ENCODE results near the gene NFKBIA. TPM values are rescaled to one million over a fixed set of nuclear protein-coding genes. Genes with fewer than 3 reads are reported as not detected.

The NFKBIA gene
- total and polyA plus RNA-seq, 2 of the 8 experiments (the other 6 are each of a cell fraction or from before 2014, with no cell fraction given): 25.9 to 49.7 TPM

DNA sequence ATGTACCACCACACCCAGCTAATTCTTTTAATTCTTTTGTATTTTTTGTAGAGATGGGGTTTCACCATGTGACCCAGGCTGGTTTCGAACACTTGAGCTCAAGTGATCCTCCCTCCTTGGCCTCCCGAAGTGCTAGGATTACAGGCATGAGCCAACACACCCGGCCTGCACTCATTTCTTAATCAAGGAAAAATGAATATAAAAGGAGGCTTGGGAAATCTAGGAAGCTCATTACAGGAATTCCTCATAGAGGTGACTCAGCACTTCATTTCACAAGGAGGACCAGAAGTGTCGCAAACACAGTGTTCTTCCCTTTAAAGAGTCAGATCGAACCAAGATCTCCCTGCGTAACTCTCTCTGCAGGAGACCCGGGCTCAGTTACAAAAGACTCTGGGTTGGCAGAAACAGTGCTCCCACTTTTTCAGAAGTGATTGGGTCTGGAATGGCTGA lies 30.3 kb downstream of the NFKBIA start:
- Histone ChIP-seq H4K20me1 (replicated peaks in 1 of 2; ENCODE audit: control insufficient read depth in 1 of 2, insufficient read depth in 2 of 2, low read length in 2 of 2) (no peaks in the 10 kb centered on the region), H3K36me3 (ENCODE audit: control insufficient read depth in 2 of 4, insufficient read depth in 4 of 4, low read length in 3 of 4) (no peaks in the 10 kb centered on the region), H3K4me3 (ENCODE audit: extremely low read depth in 1 of 4, insufficient read depth in 2 of 4, low read depth in 3 of 4, low read length in 4 of 4) (no peak overlapping the region), H2AK5ac (ENCODE audit: low read depth, low read length) (no peak overlapping the region), H3K9me3 (ENCODE audit: insufficient read depth in 2 of 2, low read depth in 1 of 2, low read length in 1 of 2) (no peaks in the 10 kb centered on the region), H3K4me1 (replicated peaks in 1 of 4; ENCODE audit: control insufficient read depth in 3 of 4, insufficient read depth in 4 of 4, low read length in 3 of 4) (0 out of 7 replicates have a peak, but pooled peaks cover 0 to under 1% (median 0%) of the 10 kb centered on the region in 4 experiments), H3K14ac (ENCODE audit: insufficient read length) (no peak overlapping the region), H2BK12ac (ENCODE audit: low read depth, low read length) (no peak overlapping the region; the same call in 1 of the 2 replicates), H3K18ac (ENCODE audit: extremely low read depth, low read length) (no peak overlapping the region), H2BK20ac (ENCODE audit: low read length) (no peak overlapping the region), H3K23ac (ENCODE audit: insufficient read length) (peak overlapping the region; percentile 57), H2BK120ac (replicated peaks; ENCODE audit: low read depth, low read length) (peak overlapping the region; percentile 15), H3K79me2 (ENCODE audit: control insufficient read depth in 1 of 2, insufficient read depth in 2 of 2, low read length in 2 of 2) (no peaks in the 10 kb centered on the region), H3K4ac (replicated peaks; ENCODE audit: insufficient read length, low read depth, low read length) (no peak overlapping the region), H3K23me2 (ENCODE audit: low read depth, low read length) (no peaks in the 10 kb centered on the region), H2BK5ac (ENCODE audit: low read depth, low read length) (no peak overlapping the region), H3K27me3 (replicated peaks in 1 of 4; ENCODE audit: control insufficient read depth in 3 of 4, extremely low read depth in 1 of 4, insufficient read depth in 3 of 4, low read length in 3 of 4) (no peaks in the 10 kb centered on the region), H3K56ac (replicated peaks; ENCODE audit: insufficient read length, low read depth, low read length) (no peak overlapping the region), H3K79me1 (ENCODE audit: low read depth, low read length) (no peaks in the 10 kb centered on the region), H2BK15ac (ENCODE audit: low read length) (no peak overlapping the region), H4K91ac (replicated peaks; ENCODE audit: insufficient read length, low read length) (no peak overlapping the region), H3K4me2 (ENCODE audit: insufficient read depth in 1 of 2, low read depth in 2 of 2, low read length in 2 of 2) (no peak overlapping the region), H3K9ac (replicated peaks in 1 of 4; ENCODE audit: extremely low read depth in 1 of 4, low read depth in 3 of 4, low read length in 3 of 4) (no peak overlapping the region), H3K27ac (ENCODE audit: low read depth, low read length) (no peak overlapping the region), H4K8ac (ENCODE audit: extremely low read depth, insufficient read depth, low read length) (no peak overlapping the region), H2AFZ (ENCODE audit: low read length) (peak overlapping the region; percentile 57; the same call in 1 of the 2 replicates), H4K5ac (ENCODE audit: insufficient read length, low read depth, low read length) (no peak overlapping the region)
- ChIA-PET POLR2A (ENCODE audit: partially characterized antibody) (interaction anchor here (2.7 kb wide), 1 partner anchor 30 kb away, joined by 13 read pairs; the partner anchor contains the start of gene NFKBIA), CTCF (ENCODE audit: partially characterized antibody) (interaction anchor here (0.9 to 2.0 kb wide), 4 partner anchors 10 to 22 kb away, joined by 3 to 6 read pairs (median 4); no protein-coding TSS in a partner anchor)
- WGBS, 2 experiments (ENCODE audit: extremely low coverage in 1 of 2, insufficient coverage in 1 of 2, insufficient read length in 1 of 2, insufficient replicate concordance in 2 of 2, low coverage in 1 of 2, low lambda C conversion rate in 2 of 2, missing lambda C conversion rate in 1 of 2): 87% methylated on average over 7 of the region's 7 CpGs; no CpG with 5 or more reads in 1 of the 2 experiments
- no peak for DNase-seq (ENCODE audit: low read depth in 1 of 2, low spot score in 2 of 2)
- no peak for FAIRE-seq
- TF ChIP-seq CEBPB (IDR thresholded peaks at IDR 0.05; ENCODE audit: low read depth, low read length) (0 out of 2 replicates have a peak, but pooled peaks have one; percentile 25), RNF2 (IDR thresholded peaks at IDR 0.05; ENCODE audit: borderline replicate concordance, low read depth, low read length, missing control alignments, poor library complexity, severe bottlenecking) (no peak)

Data from H1 (cell line).